NCI-H1105 treated with DMSO at 0.1 percent for 48 hours (cell line): ENCODE data around the gene ZBTB46.
A peak's percentile ranks its signal among the peaks of the same experiment; 100 is the strongest.
"Not testable (repeated sequence)": the region's sequence is repeated elsewhere in the genome, so short reads cannot be mapped to it uniquely, and the experiment has no call there.

Experiments
- DNase-seq: peaks from one replicate; lab custom pipeline; 2025; lab: John Stamatoyannopoulos, UW

ZBTB46 gene

DNA sequence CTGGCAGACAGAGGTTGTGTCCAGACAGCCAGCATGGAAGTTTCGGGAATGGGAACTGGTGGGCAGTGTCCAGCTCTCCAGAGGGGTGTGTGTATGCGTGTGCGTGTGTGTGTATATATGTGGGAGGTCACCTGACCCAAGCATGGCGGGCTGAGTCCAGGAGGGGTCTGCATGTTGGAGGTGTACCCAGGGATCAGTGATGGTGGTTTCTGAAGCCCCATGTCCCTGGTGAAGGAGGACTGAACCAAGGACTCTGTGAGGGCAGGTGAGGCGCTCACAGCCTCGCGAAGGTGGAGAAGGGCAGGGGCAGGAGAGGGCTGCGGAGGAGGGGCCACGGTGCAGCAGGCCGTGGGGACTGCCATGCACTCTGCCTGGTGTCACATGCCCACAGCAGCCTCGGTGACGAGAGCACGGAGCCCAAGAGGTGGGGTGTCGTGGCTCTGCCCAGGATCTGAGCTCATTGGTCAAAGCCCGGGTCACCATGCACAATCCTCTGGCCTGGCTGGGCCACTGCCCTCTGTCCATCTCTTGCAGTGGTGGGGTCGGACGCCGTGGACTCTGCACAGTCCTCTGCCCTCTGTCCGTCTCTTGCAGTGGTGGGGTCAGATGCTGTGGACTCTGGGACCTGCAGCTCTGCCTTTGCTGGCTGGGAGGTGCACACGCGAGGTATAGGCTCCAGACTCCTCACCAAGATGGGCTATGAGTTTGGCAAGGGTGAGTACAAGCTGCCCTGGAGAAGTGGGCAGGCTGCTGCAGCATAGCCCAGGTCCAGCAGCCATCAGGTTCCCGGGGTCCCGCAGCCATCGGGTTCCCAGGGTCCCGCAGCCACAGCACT is 96.7 kb downstream of the ZBTB46 start:
- no peak for DNase-seq

DNA sequence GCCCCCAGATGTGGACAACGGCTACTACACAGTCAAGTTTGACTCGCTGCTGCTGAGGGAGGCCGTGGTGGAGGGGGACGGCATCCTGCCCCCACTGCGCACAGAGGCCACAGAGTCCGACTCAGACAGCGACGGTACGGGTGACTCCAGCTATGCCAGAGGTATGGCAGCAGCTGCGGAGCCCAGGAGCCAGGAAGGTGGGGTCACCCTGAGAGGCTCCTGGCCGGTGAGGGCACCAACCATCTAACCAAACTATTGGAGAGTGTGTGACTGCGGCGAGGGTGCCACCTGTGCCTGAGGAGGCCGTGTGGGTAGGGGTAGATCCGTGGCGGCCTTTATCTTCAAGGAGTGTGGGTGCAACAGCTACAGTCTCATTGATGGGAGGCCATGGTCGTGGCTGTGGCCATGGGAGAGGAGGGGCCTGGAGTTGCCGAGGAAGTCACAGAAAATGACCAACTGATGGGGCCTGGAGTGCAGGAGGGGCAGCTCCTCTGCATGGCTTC is 97.4 kb downstream of the ZBTB46 start:
- DNase-seq, result no peak

DNA sequence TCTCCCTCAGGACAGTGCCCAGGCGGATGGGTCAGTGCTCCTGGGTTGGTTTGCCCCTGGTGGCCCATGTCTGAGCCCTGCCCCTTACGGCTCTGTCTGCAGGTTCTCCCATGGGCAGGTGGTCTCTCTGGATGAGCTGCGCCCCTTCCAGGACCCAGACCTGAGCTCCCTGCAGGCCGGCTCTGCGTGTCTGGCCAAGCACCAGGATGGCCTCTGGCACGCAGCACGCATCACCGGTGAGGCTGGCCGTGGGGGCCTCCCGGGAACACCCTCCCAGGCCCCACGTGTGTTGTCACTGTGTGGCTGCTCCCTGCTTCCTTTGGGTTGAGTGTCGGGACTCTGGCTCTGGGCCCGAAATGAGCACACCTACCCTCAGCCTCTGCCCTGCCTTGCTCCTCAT is 97.9 kb downstream of the ZBTB46 start:
- DNase-seq, result no peak

DNA sequence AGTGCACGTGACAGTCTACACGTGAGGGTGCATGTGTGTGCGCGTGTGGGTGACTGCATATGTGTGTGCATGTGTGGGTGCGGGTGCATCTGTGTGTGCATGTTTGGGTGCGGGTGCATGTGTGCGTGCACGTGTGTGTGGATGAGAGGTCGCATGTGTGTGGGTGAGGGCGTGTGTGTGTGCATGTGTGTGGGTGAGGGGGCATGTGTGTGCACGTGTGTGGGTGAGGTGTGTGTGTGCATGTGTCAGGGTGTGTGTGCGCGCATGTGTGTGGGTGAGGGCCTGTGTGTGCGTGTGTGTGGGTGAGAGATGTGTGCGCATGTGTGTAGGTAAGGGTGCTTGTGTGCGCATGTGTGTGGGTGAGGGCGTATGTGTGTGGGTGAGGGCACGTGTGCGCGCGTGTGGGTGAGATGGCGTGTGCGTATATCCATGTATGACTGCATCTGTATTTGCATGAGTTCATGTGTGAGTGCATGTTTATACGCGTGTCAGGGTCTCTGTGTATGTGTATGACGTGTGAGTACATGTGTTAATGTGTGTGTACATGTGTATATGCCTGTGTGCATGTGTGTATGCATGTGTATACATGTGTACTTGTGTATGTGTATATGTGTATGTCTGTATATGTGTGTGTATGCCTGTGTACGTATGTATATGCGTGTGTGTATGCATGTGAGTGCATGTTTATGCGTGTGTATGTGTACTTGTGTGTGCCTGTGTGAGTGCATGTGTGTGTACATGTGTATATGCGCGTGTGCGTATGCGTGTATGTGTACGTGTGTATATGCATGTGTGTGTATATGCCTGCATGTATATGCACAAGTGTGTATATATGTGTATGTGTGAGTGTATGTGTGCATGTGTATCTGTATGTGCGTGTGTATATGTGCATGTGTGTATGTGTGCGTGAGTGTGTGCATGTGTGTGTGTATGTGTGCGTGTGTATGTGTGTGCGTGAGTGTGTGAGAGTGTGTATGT is 98.7 kb downstream of the ZBTB46 start:
- no peak for DNase-seq

DNA sequence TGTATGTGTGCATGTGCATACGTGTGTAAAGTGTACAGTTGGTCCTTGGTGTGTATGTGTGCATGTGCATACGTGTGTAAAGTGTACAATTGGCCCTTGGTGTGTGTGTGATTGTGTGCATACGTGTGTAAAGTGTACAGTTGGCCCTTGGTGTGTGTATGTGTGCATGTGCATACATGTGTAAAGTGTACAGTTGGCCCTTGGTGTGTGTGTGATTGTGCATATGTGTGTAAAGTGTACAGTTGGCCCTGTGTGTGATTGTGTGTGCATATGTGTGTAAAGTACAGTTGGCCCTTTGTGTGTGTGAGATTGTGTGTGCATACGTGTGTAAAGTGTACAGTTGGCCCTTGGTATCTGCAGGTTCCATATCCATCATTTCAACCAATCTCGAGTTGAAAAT is 99.7 kb downstream of the ZBTB46 start:
- DNase-seq, result no peak

DNA sequence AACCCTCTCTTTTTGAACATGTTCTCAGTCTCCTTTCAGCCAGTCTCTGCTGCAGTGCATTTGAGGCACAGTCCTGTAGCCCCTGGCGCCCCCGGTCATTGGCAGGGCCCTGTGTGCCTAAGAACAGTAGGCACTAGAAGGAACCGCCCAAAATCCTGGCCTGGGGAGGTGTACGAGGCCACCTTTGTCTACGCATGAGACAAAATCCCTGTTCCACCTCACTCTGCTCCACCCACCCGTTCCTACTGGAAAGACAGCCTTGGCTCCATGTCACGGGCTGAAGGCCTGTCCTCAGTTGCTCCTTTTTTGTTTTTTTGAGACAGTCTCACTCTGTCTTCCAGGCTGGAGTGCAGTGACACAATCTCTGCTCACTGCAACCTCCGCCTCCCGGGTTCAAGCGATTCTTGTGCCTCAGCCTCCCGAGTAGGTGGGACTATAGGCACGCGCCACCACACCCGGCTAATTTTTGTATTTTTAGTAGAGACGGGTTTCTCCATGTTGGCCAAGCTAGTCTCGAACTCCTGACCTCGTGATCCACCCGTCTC is 100.8 kb downstream of the ZBTB46 start:
- DNase-seq, result not testable (repeated sequence)

DNA sequence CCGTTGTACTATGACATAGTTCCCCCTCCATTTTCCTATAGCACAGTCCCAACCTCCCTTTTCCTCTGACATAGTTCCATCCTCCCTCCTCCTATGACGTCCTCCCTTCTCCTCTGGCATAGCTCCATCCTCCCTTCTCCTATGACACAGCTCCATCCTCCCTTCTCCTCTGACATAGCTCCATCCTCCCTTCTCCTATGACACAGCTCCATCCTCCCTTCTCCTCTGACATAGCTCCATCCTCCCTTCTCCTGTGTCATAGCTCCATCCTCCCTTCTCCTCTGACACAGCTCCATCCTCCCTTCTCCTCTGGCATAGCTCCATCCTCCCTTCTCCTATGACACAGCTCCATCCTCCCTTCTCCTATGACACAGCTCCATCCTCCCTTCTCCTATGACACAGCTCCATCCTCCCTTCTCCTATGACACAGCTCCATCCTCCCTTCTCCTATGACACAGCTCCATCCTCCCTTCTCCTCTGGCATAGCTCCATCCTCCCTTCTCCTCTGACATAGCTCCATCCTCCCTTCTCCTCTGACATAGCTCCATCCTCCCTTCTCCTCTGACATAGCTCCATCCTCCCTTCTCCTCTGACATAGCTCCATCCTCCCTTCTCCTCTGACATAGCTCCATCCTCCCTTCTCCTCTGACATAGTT is 108.0 kb downstream of the ZBTB46 start:
- DNase-seq, result not testable (repeated sequence)

DNA sequence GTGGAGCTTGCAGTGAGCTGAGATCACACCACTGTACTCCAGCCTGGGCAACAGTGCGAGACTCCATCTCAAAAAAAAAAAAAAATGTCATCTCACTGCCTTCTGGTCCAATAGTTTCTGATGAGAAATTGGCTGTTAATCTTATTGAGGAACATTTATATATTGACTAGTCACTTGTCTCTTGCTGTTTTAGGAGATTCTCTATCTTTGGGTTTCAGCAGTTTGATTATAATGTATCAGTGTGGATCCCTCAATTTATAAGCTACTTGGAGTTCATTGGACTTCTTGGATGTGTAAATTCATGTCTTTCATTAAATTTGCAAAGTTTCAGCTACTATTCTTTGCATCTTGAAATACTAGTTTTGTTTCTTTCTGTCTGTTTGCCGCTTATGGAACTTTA is 112.1 kb downstream of the ZBTB46 start:
- DNase-seq, result no peak

DNA sequence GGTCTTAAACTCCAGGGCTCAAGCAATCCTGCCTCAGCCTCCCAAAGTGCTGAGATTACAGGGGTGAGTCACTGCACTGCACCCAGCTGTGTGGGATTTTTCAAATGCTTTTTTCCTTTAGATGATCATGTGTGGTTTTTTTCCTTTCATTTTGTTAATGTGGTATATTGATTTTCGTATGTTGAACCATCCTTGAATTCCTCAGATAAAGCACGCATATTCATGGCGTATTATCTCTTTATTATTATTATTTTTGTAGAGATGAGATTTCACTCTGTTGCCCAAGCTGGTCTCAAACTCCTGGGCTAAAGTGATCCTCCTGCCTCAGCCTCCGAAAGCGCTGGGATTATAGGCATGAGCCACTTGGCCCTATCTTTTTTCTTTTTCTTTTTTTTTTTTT is 116.2 kb downstream of the ZBTB46 start:
- DNase-seq, result no peak

DNA sequence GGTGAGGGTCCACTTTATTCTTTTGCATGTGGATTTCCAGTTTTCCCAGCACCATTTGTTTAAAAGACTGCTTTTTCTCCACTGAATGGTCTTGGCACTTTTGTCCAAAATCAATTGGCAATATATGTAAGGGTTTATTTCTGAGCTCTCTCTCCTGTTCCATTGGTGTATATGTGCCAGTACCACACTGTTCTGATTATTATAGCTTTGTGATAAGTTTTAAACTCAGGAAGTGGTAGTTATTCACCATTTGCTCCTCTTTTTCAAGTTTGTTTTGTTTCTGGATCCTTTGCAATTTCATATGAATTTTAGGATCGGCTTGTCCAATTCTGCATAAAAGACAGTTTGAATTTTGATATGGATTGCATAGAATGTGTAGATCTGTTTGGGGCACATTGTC is 118.9 kb downstream of the ZBTB46 start:
- DNase-seq, result no peak

DNA sequence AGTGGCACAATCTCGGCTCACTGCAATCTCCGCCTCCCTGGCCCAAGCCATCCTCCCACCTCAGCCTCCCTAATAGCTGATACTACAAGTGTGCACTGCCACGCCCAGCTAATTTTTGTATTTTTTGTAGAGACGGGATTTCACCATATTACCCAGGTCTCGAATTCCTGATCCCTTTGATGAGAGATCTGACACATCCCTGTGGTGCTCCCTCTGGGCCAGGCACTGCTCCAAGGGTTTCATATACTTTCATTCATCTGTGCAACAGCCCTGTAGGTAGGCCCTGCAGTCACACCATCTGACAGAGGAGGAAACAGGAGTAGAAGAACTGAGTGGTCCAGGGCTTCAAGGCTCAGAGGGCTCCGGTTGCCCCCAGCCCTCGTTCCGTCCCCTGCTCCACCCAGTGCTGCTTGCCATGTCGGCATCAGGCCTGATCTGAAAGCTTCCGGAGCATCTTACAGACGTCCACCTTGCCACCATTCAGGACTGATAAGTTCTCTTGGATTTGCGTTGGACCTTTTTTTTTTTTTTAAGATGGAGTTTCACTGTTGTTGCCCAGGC is 119.9 kb downstream of the ZBTB46 start:
- no peak for DNase-seq

DNA sequence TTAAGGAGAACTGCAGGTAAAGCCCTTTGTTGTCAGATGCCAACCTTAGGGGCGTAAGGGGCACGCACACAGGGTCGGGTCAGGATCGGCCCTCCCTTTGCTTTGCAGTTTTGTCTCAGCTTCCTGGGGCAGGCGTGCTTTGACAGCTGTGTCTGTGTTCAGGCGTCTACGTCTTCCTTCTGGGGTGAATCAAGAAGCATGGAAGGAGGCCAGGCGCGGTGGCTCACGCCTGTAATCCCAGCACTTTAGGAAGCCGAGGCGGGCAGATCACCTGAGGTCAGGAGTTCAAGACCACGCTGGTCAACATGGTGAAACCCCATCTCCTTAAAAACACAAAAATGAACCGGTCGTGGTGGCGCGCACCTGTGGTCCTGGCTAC is 121.9 kb downstream of the ZBTB46 start:
- DNase-seq, result no peak

DNA sequence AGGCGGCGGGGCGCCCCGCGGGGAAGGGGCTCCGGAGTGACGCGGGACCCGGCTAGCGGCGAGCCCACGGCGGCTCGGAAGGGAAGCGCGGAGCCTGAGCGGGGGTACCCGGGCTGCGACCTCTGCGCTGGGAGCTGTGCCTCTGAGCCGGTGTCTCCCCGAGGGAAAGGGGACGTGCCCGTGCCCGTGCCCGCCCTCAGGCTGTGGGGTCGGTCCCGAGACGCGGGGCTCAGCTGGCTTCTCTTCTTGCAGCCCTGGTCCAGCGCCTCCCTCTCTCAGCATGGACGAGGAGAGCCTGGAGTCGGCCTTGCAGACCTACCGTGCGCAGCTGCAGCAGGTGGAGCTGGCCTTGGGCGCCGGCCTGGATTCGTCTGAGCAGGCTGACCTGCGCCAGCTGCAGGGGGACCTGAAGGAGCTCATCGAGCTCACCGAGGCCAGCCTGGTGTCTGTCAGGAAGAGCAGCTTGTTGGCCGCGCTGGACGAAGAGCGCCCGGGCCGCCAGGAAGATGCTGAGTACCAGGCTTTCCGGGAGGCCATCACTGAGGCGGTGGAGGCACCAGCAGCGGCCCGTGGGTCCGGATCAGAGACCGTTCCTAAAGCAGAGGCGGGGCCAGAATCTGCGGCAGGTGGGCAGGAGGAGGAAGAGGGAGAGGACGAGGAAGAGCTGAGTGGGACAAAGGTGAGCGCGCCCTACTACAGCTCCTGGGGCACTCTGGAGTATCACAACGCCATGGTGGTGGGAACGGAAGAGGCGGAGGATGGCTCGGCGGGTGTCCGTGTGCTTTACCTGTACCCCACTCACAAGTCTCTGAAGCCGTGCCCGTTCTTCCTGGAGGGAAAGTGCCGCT is 122.5 kb downstream of the ZBTB46 start:
- no peak for DNase-seq

DNA sequence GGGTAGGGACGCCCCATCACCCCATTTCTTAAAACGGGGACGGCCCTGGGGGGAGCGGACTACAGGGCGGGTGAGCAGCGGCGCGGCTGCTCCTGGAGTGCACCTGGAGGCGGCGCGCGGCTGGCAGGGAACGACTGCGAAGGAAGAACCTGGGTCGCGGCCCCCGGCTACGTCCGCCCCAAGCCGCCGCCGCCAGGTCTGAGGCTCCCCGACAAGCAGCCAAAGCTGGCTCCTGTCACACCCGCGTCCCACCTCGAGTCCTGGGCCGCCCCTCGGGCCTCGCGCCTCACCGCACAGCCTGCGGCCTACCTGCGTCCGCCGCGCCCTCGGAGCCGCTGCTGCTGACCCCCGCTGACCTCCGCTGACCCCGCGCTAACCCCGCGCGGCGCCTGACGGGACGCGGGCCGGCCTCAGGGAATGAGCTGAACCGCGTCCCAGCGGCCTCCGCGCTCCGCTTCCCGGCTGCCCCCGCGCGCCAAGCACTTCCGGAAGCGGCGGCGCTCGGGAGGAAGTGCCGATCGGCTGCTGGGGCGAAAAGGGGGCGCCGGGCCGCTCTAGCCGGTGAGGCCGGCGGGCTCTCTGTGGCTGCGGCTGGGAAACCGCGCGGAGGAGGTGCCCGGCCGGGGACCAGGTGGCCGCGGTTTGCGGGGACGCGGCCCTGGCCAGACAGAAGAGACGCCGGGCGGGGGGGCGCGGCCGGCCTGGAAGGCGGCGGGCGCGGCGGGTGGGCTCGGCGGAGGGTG is 123.3 kb downstream of the ZBTB46 start, which contains the start of the genes ARFRP1 and ZGPAT:
ARFRP1 (minus strand) TSS at position 419 of the 743 bp plus-strand sequence. CDS start 885 bp downstream, outside the sequence.
ZGPAT (plus strand) TSS at position 482 of the 743 bp plus-strand sequence. CDS start 542 bp downstream, outside the sequence.
- peak; percentile 82 for DNase-seq

DNA sequence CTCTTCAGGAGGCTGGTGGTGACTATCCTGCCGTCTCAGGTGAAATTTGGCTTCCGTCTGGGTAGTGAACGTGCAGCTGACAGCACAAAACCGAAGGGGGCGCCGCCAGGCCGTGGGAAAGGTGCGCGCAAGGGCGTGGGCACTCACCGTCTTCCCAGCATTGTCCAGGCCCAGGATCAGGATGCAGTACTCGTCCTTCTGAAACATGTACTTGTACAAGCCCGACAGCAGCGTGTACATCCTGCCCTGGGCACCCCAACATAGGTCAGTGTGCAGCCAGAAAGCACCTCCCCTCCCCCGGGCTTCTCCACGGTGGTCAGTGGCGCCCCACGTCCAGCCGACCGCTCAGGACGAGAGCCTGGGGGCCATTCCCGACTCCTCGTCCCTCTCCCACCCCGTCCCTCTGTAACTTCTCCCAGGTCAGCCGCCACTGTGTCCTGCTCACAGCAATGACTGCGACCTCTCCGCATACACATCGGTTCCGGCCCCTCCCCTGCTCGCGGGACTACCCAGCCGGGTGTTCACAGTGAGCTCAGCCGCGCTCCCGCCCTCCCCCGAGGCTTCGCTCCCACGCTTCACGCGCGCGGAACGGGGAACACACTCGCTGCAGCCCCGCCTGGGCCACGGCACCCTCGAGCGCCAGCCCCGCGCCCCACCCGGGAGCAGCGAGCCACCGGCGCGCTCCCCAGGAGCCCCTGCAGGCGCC is 124.1 kb downstream of the ZBTB46 start:
- peak; percentile 17 for DNase-seq

DNA sequence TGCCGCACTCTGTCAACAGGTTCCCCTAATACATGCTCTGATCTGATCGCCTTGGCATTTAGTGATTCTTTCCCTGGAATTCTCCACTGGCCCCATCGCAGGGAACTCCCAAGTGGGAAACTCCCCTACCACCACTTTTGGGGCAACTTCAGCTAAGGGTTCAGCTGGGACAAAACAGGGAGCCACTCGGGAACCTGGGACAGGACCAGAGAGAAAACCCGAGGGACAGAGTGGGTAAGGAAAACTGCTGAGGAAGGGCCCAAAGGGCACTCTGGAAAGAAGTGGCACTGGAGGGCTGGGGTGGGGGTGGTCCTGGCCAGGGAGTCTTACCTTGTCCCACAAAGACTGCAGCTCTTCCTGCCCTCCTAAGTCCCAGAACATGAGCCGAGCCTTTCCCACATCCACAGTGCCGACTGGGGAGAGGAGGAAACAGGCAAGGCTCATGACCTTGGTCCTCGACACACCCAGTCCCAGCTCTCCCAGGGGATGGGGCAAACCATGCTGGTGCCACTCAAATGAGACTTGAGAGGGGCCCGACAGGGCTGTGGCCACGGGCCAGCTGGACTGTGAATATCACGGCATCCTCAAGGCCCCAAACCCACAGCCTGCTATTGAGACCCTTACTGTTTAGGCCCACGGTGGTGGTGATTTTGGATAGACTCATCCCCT is 124.9 kb downstream of the ZBTB46 start:
- no peak for DNase-seq

DNA sequence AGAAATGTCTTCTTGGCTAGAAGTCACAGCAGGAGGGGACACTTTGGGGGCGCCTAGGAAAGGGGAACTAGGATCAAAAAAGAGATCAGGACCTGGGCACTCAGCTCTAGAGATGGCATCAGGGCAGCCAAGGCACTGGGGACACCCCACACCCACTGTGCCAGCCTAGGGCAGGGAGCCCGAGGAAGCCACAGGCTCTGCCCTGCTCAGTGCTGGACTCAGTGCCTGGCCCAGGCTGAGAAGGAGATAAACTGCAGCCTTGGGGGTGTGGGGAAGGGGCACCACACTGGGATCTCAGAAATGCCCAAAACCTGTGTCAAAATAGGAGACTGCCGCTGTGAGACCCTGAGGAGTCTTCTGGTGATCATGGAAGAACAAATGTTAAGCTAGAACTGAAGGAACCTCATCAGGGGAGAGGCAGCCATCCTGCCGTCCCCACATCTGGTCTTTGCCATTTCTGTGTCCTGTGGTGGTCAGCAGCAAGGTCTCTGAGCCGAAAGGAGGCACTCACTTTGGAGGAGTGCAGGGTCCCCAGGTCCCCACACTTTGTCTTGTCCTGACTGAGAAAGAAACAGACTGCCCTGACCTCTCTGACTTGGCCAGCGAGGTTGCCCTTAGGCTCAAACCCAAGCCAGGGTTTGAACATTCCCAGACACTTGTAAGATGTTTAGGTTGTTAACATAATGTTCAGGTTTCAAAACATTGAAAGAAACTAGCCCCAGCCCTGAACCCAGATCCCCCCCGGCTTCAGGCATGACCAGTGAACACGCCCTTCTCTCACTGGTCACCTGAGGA is 125.6 kb downstream of the ZBTB46 start:
- DNase-seq, result no peak

DNA sequence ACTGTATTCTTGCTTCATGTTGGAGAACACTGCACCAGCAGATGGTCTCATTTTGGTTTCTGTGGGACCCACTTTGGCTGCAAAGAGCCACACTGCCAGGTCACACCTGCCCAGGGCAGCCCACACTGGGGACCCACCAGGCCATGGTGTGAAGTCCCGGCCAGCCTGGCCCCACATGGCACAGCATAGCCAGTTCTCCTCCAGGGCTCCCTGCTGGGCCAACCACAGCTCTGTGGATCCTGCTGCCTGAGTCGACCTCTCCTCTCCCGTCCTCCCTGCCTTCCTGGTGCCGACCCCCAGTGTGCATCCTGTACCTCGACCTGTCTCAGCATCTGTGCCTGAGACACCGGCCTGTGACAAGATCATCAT is 126.3 kb downstream of the ZBTB46 start:
- DNase-seq, result no peak
